Kidney (tissue), 14 donors: Measurements from ENCODE around the gene APOL3. TPM values are rescaled to one million over a fixed set of nuclear protein-coding genes. Genes with fewer than 3 reads are reported as not detected.
"Not testable (repeated sequence)": the region's sequence is repeated elsewhere in the genome, so short reads cannot be mapped to it uniquely, and the experiment has no call there.

ENCODE experiments used
- DNase-seq, 5 donors: peaks; one replicate each; pipeline ENCODE4 v3.0.0-alpha.2; 2013 to 2020
- FAIRE-seq: peaks from 2 replicates; lab custom pipeline; 2012; peaks lifted over from hg19 to GRCh38; lab: Jason Lieb, UNC
- H3K27ac ChIP-seq, 2 donors: one replicate each; pipeline ENCODE4 v1.7.0; 2013; ENCODE audit warnings: low read depth in 2 of 2, low read length in 2 of 2, inconsistent platforms in 1 of 2
- H3K27me3 ChIP-seq: one replicate; pipeline ENCODE4 v1.7.1; 2013; ENCODE audit warnings: low read length, inconsistent platforms; ENCODE audit not compliant: control insufficient read depth, insufficient read depth
- H3K36me3 ChIP-seq, 3 donors: one replicate each; pipeline versions ENCODE4 v1.7.0 to v1.7.1; 2013; ENCODE audit warnings: low read length in 3 of 3, control low read depth in 1 of 3, inconsistent platforms in 1 of 3; ENCODE audit not compliant: insufficient read depth in 3 of 3, control insufficient read depth in 2 of 3
- H3K4me1 ChIP-seq, 3 donors: one replicate each; pipeline versions ENCODE4 v1.7.0 to v1.7.1; 2013; ENCODE audit warnings: low read length in 3 of 3, inconsistent platforms in 1 of 3, low read depth in 1 of 3; ENCODE audit not compliant: control insufficient read depth in 2 of 3, insufficient read depth in 2 of 3
- H3K4me3 ChIP-seq, 3 donors: one replicate each; pipeline versions ENCODE4 v1.7.0 to v1.8.1; 2013; ENCODE audit warnings: low read length in 3 of 3, control low read depth in 1 of 3, inconsistent platforms in 1 of 3
- H3K9ac ChIP-seq, 3 donors: one replicate each; pipeline versions ENCODE4 v1.7.0 to v1.7.1; 2013; ENCODE audit warnings: low read length in 3 of 3, control low read depth in 1 of 3, inconsistent platforms in 1 of 3
- H3K9me3 ChIP-seq, 3 donors: one replicate each; pipeline versions ENCODE4 v1.7.0 to v1.7.1; 2013; ENCODE audit warnings: low read length in 3 of 3, control low read depth in 1 of 3, inconsistent platforms in 1 of 3; ENCODE audit not compliant: control insufficient read depth in 2 of 3, insufficient read depth in 1 of 3
- intact Hi-C: fragments of 100-400 bp; cut with DNase I; formaldehyde crosslinking; loops from one replicate; pipeline ENCODE4 v1.11.1; 2022
- polyA plus RNA-seq: library from polyadenylated mRNA; stranded (reverse); fragments of 350-450 nt; fragmentation: Illumina TruSeq; extraction: RNeasy Lipid Tissue Mini Kit (QIAGEN cat#74804); gene quantifications from one replicate; pipeline ENCODE4 v1.2.3, GENCODE V29; 2014; ENCODE audit warnings: low read depth, low replicate concordance; ENCODE audit not compliant: insufficient read depth
- total RNA-seq: library from RNA; stranded (reverse); fragmentation: NEBNext Ultra II Directional; extraction: Animal tissue kit (Norgen Biotek cat#: 25700); gene quantifications from one replicate; pipeline ENCODE4 v1.2.1, GENCODE V29; 2021
- TF ChIP-seq, protein P1 (sequence below): IDR thresholded peaks from 3 replicates; pipeline ENCODE4 v1.5.1; 2012; ENCODE audit warnings: mild to moderate bottlenecking, moderate library complexity, borderline replicate concordance; ENCODE audit not compliant: insufficient read depth; ENCODE audit errors: extremely low read depth
- donor health status: control.
- donor health status: control.
- donor health status: control.
- donor health status: control.
- donor health status: control.
- donor health status: DM: yes; HTN: yes; CAD: no.
- donor health status: Normal renal cell carcinoma (clear cell type).

APOL3 gene
- total and polyA plus RNA-seq, 2 donors from 2014 or later = 25.1 to 43.7 TPM

DNA sequence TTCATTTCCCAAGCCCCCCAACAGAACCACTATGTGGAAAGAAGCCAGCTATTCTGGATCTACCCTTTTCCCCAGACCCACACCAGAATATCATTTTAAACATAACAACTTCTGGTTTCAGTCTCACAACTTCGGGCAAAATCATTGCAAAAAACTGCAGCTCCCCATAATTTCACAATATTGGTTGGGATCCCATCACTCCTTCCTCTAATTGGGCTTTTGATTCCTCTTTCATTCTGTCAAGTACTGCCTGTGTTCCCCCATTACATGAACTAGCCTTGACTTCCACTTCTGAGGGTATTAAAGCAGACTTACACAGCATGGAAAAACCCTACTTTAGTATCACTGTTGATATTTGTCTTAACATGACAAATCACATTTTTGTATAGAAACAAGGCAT is 4.1 kb upstream of the APOL3 start:
- Histone ChIP-seq H3K4me3 (no peak overlapping the region), H3K9me3 (no peaks in the 10 kb centered on the region), H3K4me1 (no peaks in the 10 kb centered on the region), H3K9ac (no peak overlapping the region), H3K27me3 (no peaks in the 10 kb centered on the region), H3K36me3 (no peaks in the 10 kb centered on the region), H3K27ac (no peak overlapping the region)
- intact Hi-C loops = no loop called here
- TF ChIP-seq, protein P1, sequence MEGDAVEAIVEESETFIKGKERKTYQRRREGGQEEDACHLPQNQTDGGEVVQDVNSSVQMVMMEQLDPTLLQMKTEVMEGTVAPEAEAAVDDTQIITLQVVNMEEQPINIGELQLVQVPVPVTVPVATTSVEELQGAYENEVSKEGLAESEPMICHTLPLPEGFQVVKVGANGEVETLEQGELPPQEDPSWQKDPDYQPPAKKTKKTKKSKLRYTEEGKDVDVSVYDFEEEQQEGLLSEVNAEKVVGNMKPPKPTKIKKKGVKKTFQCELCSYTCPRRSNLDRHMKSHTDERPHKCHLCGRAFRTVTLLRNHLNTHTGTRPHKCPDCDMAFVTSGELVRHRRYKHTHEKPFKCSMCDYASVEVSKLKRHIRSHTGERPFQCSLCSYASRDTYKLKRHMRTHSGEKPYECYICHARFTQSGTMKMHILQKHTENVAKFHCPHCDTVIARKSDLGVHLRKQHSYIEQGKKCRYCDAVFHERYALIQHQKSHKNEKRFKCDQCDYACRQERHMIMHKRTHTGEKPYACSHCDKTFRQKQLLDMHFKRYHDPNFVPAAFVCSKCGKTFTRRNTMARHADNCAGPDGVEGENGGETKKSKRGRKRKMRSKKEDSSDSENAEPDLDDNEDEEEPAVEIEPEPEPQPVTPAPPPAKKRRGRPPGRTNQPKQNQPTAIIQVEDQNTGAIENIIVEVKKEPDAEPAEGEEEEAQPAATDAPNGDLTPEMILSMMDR = no peak
- FAIRE-seq = no peak
- DNase-seq = no peak

DNA sequence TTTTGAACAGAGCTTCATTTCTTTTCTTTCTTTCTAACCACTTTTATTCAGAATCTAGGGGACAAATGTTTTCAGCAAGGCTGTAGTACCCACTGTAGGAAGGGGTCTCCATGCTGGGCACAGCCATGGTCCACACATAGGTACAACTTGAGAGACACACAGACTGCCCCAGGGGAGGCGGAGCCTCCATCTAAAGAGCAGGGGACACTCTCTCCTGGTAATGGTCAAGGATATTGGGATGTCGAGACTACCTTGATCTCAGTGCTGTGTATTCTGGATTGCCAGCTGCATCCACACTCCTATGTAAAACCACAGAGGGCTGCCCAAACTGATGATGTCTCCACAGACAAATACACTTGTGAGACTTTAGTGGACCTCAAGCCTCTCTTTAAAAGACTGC is 2.9 kb upstream of the APOL3 start:
- Histone ChIP-seq H3K27me3 (no peaks in the 10 kb centered on the region), H3K4me1 (peaks cover 0 to 3% (median 0%) of the 10 kb centered on the region in 3 donors), H3K4me3 (no peak overlapping the region), H3K36me3 (no peaks in the 10 kb centered on the region), H3K9me3 (no peaks in the 10 kb centered on the region), H3K27ac (no peak overlapping the region), H3K9ac (no peak overlapping the region)
- intact Hi-C loops = no loop called here
- no peak for DNase-seq
- TF ChIP-seq, protein P1 = no peak
- no peak for FAIRE-seq

DNA sequence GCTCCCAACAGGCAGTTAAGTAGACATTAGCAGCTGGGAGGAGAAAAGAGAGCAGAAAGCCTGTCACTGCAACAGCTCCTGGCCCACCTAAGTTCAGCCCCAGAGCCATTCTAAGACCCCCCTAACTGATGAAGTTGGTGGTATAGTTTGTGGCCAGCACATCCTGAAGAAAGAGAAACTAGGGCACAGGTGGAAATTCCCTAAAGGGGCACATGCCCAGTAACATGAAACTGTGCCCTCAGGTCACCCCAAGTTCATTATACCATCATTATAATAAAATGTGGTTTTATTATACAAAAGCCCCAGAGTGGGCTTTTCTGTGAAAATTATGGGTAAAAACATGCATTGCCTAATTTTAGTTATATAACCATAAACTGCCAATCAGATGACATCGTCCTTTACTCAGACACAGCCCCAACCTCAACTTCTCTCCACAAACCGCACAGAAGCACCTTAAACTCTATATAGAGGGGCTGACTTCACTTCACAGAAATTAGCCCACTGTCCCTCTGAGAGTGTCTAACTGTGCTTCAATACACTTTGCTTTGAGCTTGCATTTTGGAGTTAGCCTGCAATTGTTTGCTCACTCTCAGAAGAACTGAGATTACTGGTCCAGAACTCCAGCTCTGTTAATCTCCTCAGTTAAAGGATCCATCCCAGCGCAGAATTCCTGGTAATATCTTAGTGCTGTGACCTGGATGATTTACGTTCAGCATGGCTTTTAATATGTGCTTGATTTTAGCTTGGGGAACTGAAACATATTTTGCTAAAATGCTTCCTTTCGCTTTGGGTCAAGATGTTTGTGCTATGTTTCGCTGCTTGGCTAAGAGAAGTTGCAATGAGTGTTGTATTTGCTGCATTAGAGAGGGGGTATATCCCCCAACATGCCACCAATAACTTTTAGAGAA is 1.8 kb upstream of the APOL3 start:
- TF ChIP-seq, protein P1 = no peak
- H3K4me1 ChIP-seq = peaks cover 0 to 6% (median 0%) of the 10 kb centered on the region in 3 donors
- H3K9ac ChIP-seq = no peak overlapping the region
- H3K27ac ChIP-seq = no peak overlapping the region
- intact Hi-C loops = no loop called here
- DNase-seq (no peak), FAIRE-seq (no peak)
- no peaks in the 10 kb centered on the region for H3K27me3 ChIP-seq
- no peaks in the 10 kb centered on the region for H3K36me3 ChIP-seq
- no peak overlapping the region for H3K4me3 ChIP-seq
- no peaks in the 10 kb centered on the region for H3K9me3 ChIP-seq

DNA sequence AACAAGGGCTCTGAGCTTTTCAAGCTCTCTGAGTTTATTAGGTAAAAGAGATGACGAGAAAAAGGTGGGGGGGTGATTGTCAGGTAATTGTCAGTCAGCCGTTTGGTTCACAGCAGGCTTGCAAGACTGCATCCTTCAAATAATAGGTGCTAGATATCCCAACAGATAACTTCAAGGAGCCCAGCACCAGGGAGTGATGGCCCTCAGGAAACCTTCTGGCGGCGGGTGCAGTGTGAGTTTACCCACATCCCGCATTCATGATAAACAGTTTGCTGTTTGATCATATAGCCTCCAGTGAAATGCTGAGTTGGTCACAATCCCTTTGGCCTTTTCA is 1.2 kb upstream of the APOL3 start:
- H3K27ac ChIP-seq, intact Hi-C loops, H3K4me3 ChIP-seq, DNase-seq, H3K9ac ChIP-seq, H3K4me1 ChIP-seq, H3K9me3 ChIP-seq, FAIRE-seq, H3K27me3 ChIP-seq, H3K36me3 ChIP-seq: not testable (repeated sequence)
